ENCODE measurements around the gene PLCG2. TPM values are rescaled to one million over a fixed set of nuclear protein-coding genes. Genes with fewer than 3 reads are reported as not detected.

The PLCG2 gene
- total RNA-seq, 2 experiments from 2014 or later: 62.5 to 80.2 TPM

GRCh38 chr16:81850197-81850944, 71.3 kb downstream of the PLCG2 start:
- peaks cover 31% of the 10 kb centered on the region for H3K4me1 Mint-ChIP-seq
- ATAC-seq (no peak), DNase-seq (no peak)
- H3K9me3 Mint-ChIP-seq (ENCODE audit: low read depth): no peaks in the 10 kb centered on the region
- H3K27me3 Mint-ChIP-seq: no peaks in the 10 kb centered on the region
- CTCF ChIA-PET: interaction anchor here (2.8 kb wide), 1 partner anchor 23 kb away, joined by 11 read pairs; no protein-coding TSS in a partner anchor
- peaks cover 24% of the 10 kb centered on the region for H3K36me3 Mint-ChIP-seq
- no peak overlapping the region for H3K4me3 Mint-ChIP-seq
- no peak overlapping the region for H3K27ac Mint-ChIP-seq

- no peak for ATAC-seq
- H3K4me3 Mint-ChIP-seq: no peak overlapping the region
- H3K27ac Mint-ChIP-seq: no peak overlapping the region
- no peaks in the 10 kb centered on the region for H3K27me3 Mint-ChIP-seq
- no peak for DNase-seq
- CTCF ChIA-PET: interaction anchor here (2.8 kb wide), 1 partner anchor 21 kb away, joined by 11 read pairs; no protein-coding TSS in a partner anchor
- peaks cover 23% of the 10 kb centered on the region for H3K36me3 Mint-ChIP-seq
- peaks cover 24% of the 10 kb centered on the region for H3K4me1 Mint-ChIP-seq
- no peaks in the 10 kb centered on the region for H3K9me3 Mint-ChIP-seq (ENCODE audit: low read depth)
Observed at GRCh38 chr16:81852347-81852746, 73.3 kb downstream of the PLCG2 start.

GRCh38 chr16:81855552-81856153, 76.6 kb downstream of the PLCG2 start:
- DNase-seq (no peak), ATAC-seq (no peak)
- no peak overlapping the region for H3K4me3 Mint-ChIP-seq
- H3K4me1 Mint-ChIP-seq: peaks cover 14% of the 10 kb centered on the region
- no peaks in the 10 kb centered on the region for H3K9me3 Mint-ChIP-seq (ENCODE audit: low read depth)
- peaks cover 44% of the 10 kb centered on the region for H3K36me3 Mint-ChIP-seq
- H3K27me3 Mint-ChIP-seq: no peaks in the 10 kb centered on the region
- CTCF ChIA-PET: interaction anchor here (1.3 to 1.9 kb wide), 3 partner anchors 10 to 57 kb away, joined by 3 to 6 read pairs (median 3); no protein-coding TSS in a partner anchor
- H3K27ac Mint-ChIP-seq: no peak overlapping the region

- CTCF ChIA-PET: interaction anchor here (0.6 to 4.5 kb wide), 3 partner anchors 8 to 61 kb away, joined by 3 to 17 read pairs (median 3); no protein-coding TSS in a partner anchor
- H3K4me1 Mint-ChIP-seq: peaks cover 18% of the 10 kb centered on the region
- peaks cover 49% of the 10 kb centered on the region for H3K36me3 Mint-ChIP-seq
- no peaks in the 10 kb centered on the region for H3K27me3 Mint-ChIP-seq
- H3K27ac Mint-ChIP-seq: peak overlapping the region; percentile 73
- no peaks in the 10 kb centered on the region for H3K9me3 Mint-ChIP-seq (ENCODE audit: low read depth)
- H3K4me3 Mint-ChIP-seq: no peak overlapping the region
- no peak for DNase-seq
- ATAC-seq: no peak
Observed at GRCh38 chr16:81860287-81861266, 81.5 kb downstream of the PLCG2 start.

GRCh38 chr16:81861503-81861902, 82.4 kb downstream of the PLCG2 start:
- Mint-ChIP-seq H3K4me1 (peaks cover 18% of the 10 kb centered on the region), H3K36me3 (peaks cover 44% of the 10 kb centered on the region), H3K27ac (peak overlapping the region; percentile 65), H3K9me3 (ENCODE audit: low read depth) (no peaks in the 10 kb centered on the region), H3K27me3 (no peaks in the 10 kb centered on the region), H3K4me3 (no peak overlapping the region)
- CTCF ChIA-PET: interaction anchor here (0.6 to 4.5 kb wide), 3 partner anchors 12 to 62 kb away, joined by 3 to 17 read pairs (median 3); no protein-coding TSS in a partner anchor
- DNase-seq (no peak), ATAC-seq (peak; percentile 57)

- CTCF ChIA-PET: interaction anchor here (1.3 to 4.5 kb wide), 2 partner anchors 11 to 16 kb away, joined by 3 to 17 read pairs; no protein-coding TSS in a partner anchor
- Mint-ChIP-seq H3K36me3 (peaks cover 40% of the 10 kb centered on the region), H3K4me3 (no peak overlapping the region), H3K27ac (no peak overlapping the region), H3K9me3 (ENCODE audit: low read depth) (no peaks in the 10 kb centered on the region), H3K27me3 (no peaks in the 10 kb centered on the region), H3K4me1 (peaks cover 18% of the 10 kb centered on the region)
- no peak for DNase-seq
- no peak for ATAC-seq
Observed at GRCh38 chr16:81861915-81862314, 82.8 kb downstream of the PLCG2 start.

- CTCF ChIA-PET: no interaction called here
- Mint-ChIP-seq H3K36me3 (peaks cover 30% of the 10 kb centered on the region), H3K27me3 (no peaks in the 10 kb centered on the region), H3K9me3 (ENCODE audit: low read depth) (no peaks in the 10 kb centered on the region), H3K4me1 (peaks cover 18% of the 10 kb centered on the region), H3K4me3 (no peak overlapping the region), H3K27ac (no peak overlapping the region)
- ATAC-seq (no peak), DNase-seq (no peak)
Observed at GRCh38 chr16:81863630-81864352, 84.7 kb downstream of the PLCG2 start.

- no peak for ATAC-seq
- Mint-ChIP-seq H3K4me3 (no peak overlapping the region), H3K36me3 (peaks cover 31% of the 10 kb centered on the region), H3K27ac (no peak overlapping the region), H3K4me1 (peaks cover 18% of the 10 kb centered on the region), H3K27me3 (no peaks in the 10 kb centered on the region), H3K9me3 (ENCODE audit: low read depth) (no peaks in the 10 kb centered on the region)
- no peak for DNase-seq
- CTCF ChIA-PET: no interaction called here
Observed at GRCh38 chr16:81864646-81865382, 85.7 kb downstream of the PLCG2 start.

- Mint-ChIP-seq H3K36me3 (peaks cover 24% of the 10 kb centered on the region), H3K27ac (no peak overlapping the region), H3K27me3 (no peaks in the 10 kb centered on the region), H3K4me1 (peaks cover 10% of the 10 kb centered on the region), H3K9me3 (ENCODE audit: low read depth) (no peaks in the 10 kb centered on the region), H3K4me3 (no peak overlapping the region)
- ATAC-seq (no peak), DNase-seq (no peak)
- CTCF ChIA-PET: interaction anchor here (1.6 kb wide), 1 partner anchor 20 kb away, joined by 4 read pairs; no protein-coding TSS in a partner anchor
Observed at GRCh38 chr16:81866820-81867440, 87.8 kb downstream of the PLCG2 start.

GRCh38 chr16:81868057-81868748, 89.1 kb downstream of the PLCG2 start:
- CTCF ChIA-PET: interaction anchor here (1.2 kb wide), 1 partner anchor 8 kb away, joined by 3 read pairs; no protein-coding TSS in a partner anchor
- peaks cover 27% of the 10 kb centered on the region for H3K36me3 Mint-ChIP-seq

GRCh38 chr16:81869326-81869725, 90.2 kb downstream of the PLCG2 start:
- H3K27ac Mint-ChIP-seq: no peak overlapping the region
- no peaks in the 10 kb centered on the region for H3K9me3 Mint-ChIP-seq (ENCODE audit: low read depth)
- CTCF ChIA-PET: interaction anchor here (0.6 to 1.6 kb wide), 3 partner anchors 9 to 66 kb away, joined by 3 to 5 read pairs (median 4); no protein-coding TSS in a partner anchor
- H3K4me1 Mint-ChIP-seq: peaks cover 27% of the 10 kb centered on the region
- DNase-seq: no peak
- no peak for ATAC-seq
- no peaks in the 10 kb centered on the region for H3K27me3 Mint-ChIP-seq
- H3K4me3 Mint-ChIP-seq: no peak overlapping the region
- peaks cover 25% of the 10 kb centered on the region for H3K36me3 Mint-ChIP-seq

More at GRCh38 chr16:81868057-81868748, 89.1 kb downstream of the PLCG2 start:
- Mint-ChIP-seq H3K27ac (no peak overlapping the region), H3K4me1 (peaks cover 21% of the 10 kb centered on the region), H3K9me3 (ENCODE audit: low read depth) (no peaks in the 10 kb centered on the region), H3K27me3 (no peaks in the 10 kb centered on the region), H3K4me3 (no peak overlapping the region)
- DNase-seq (no peak), ATAC-seq (no peak)

Measured in activated CD8-positive, alpha-beta memory T cell treated with anti-CD3 and anti-CD28 coated beads, Interleukin-2, amount 10 ng/mL, durations not matched to agents 7 days and 5 days (primary cell).